GM21423 (cell line): Measurements from ENCODE around the gene CTXND1.

Experiments used
- ATAC-seq: cut with Tn5 transposase; IDR thresholded peaks from one replicate; pipeline ENCODE4 v1.9.1; 2021; ENCODE audit warnings: mild to moderate bottlenecking, moderate library complexity; ENCODE audit not compliant: unreplicated experiment

The CTXND1 gene

GRCh38 chr15:80183306-80183705 is 68.7 kb downstream of the CTXND1 start:
- no peak for ATAC-seq

- ATAC-seq, result no peak
Observed at GRCh38 chr15:80182611-80183261, 69.3 kb downstream of the CTXND1 start.

GRCh38 chr15:80180986-80181385 is 71.0 kb downstream of the CTXND1 start:
- no peak for ATAC-seq

GRCh38 chr15:80180468-80180867 is 71.5 kb downstream of the CTXND1 start:
- ATAC-seq, result no peak

- no peak for ATAC-seq
Observed at GRCh38 chr15:80179935-80180334, 72.1 kb downstream of the CTXND1 start.

- ATAC-seq, result no peak
Observed at GRCh38 chr15:80179025-80179759, 72.8 kb downstream of the CTXND1 start.

GRCh38 chr15:80177156-80177555 is 74.9 kb downstream of the CTXND1 start:
- ATAC-seq, result no peak

- ATAC-seq, result no peak
Observed at GRCh38 chr15:80176443-80176842, 75.6 kb downstream of the CTXND1 start.

- ATAC-seq, result no peak
Observed at GRCh38 chr15:80175436-80175835, 76.6 kb downstream of the CTXND1 start.

- ATAC-seq, result no peak
Observed at GRCh38 chr15:80174017-80174746, 77.8 kb downstream of the CTXND1 start.

- ATAC-seq, result peak; percentile 85
Observed at GRCh38 chr15:80173022-80173759, 78.8 kb downstream of the CTXND1 start.

GRCh38 chr15:80172401-80172800 is 79.6 kb downstream of the CTXND1 start:
- ATAC-seq, result no peak

- ATAC-seq, result no peak
Observed at GRCh38 chr15:80171787-80172186, 80.2 kb downstream of the CTXND1 start.

GRCh38 chr15:80170596-80170995 is 81.4 kb downstream of the CTXND1 start:
- no peak for ATAC-seq

- ATAC-seq, result no peak
Observed at GRCh38 chr15:80169768-80170357, 82.2 kb downstream of the CTXND1 start.

GRCh38 chr15:80168421-80168820 is 83.6 kb downstream of the CTXND1 start:
- ATAC-seq, result no peak

- no peak for ATAC-seq
Observed at GRCh38 chr15:80167936-80168335, 84.1 kb downstream of the CTXND1 start.

GRCh38 chr15:80163897-80164296 is 88.1 kb downstream of the CTXND1 start:
- no peak for ATAC-seq

- no peak for ATAC-seq
Observed at GRCh38 chr15:80163217-80163616, 88.8 kb downstream of the CTXND1 start.

- ATAC-seq, result no peak
Observed at GRCh38 chr15:80162059-80162554, 89.9 kb downstream of the CTXND1 start.
